SK-N-SH (cell line): Measurements from ENCODE around the gene IFI27L1.

Experiments used
- CTCF ChIP-seq: fragments of 200-600 bp; sonication (generic); IDR thresholded peaks from 2 replicates; pipeline ENCODE4 v1.6.1; 2017; ENCODE audit warnings: antibody characterized with exemption, mild to moderate bottlenecking, moderate library complexity
- FOXM1 ChIP-seq: IDR thresholded peaks from 2 replicates; pipeline ENCODE4 v1.4.0; 2012; ENCODE audit warnings: low read depth, mild to moderate bottlenecking
- POLR2AphosphoS5 ChIP-seq: IDR thresholded peaks from 2 replicates; pipeline ENCODE4 v1.6.1; 2012; ENCODE audit warnings: low read depth, low read length
- REST ChIP-seq: IDR thresholded peaks from 2 replicates; pipeline ENCODE4 v1.6.1; 2012; ENCODE audit warnings: mild to moderate bottlenecking, low read depth, low read length, moderate library complexity
- TAF1 ChIP-seq: IDR thresholded peaks from 2 replicates; pipeline ENCODE4 v1.6.1; 2012; ENCODE audit warnings: low read depth, mild to moderate bottlenecking, low read length, moderate library complexity, borderline replicate concordance
- USF1 ChIP-seq: IDR thresholded peaks from 2 replicates; pipeline ENCODE4 v1.4.0; 2012; ENCODE audit warnings: low read depth, borderline replicate concordance
- YY1 ChIP-seq: IDR thresholded peaks from 2 replicates; pipeline ENCODE4 v1.4.0; 2012; ENCODE audit warnings: low read depth, mild to moderate bottlenecking

- TF ChIP-seq USF1 (no peak), REST (no peak), TAF1 (no peak), YY1 (no peak), FOXM1 (no peak), CTCF (no peak), POLR2AphosphoS5 (no peak)
Observed at GRCh38 chr14:94120667-94121340, 39.7 kb downstream of the IFI27L1 start.
